Stimulated activated CD4-positive, alpha-beta T cell treated with anti-CD3 and anti-CD28 coated beads, Interleukin-2, amount 100 ng/mL, for 48 hours (primary cell): Measurements from ENCODE around the gene KBTBD13.
A peak's percentile ranks its signal among the peaks of the same experiment; 100 is the strongest.
"Not testable (repeated sequence)": the region's sequence is repeated elsewhere in the genome, so short reads cannot be mapped to it uniquely, and the experiment has no call there.

ENCODE experiments used
- DNase-seq, 2 donors: peaks; one replicate each; pipeline ENCODE4 v3.0.0-alpha.2; 2020

The KBTBD13 gene

GRCh38 chr15:65071381-65071811 is 5.2 kb upstream of the KBTBD13 start:
- no peak for DNase-seq

- no peak for DNase-seq
Measured at GRCh38 chr15:65072027-65072426, 4.5 kb upstream of the KBTBD13 start.

DNA sequence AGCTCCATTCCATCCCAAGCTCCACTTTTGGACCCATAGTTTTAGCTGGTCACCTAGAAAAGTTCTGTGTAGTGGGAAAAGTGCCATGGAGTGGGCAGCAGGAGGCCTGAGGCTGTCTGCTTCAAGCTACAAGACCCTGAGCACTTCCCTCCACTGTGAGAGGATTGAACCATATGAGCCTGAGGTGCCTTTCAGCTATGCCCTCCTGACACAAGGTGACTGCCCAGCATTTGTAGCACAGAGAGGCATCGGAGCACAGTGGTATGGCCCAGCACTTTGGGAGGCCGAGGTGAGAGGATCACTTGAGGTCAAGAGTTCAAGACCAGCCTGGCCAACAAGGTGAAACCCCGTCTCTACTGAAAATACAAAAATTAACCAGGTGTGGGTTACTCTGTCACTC is 3.9 kb upstream of the KBTBD13 start:
- DNase-seq = no peak

- DNase-seq = not testable (repeated sequence)
Measured at GRCh38 chr15:65074946-65075345, 1.6 kb upstream of the KBTBD13 start.

DNA sequence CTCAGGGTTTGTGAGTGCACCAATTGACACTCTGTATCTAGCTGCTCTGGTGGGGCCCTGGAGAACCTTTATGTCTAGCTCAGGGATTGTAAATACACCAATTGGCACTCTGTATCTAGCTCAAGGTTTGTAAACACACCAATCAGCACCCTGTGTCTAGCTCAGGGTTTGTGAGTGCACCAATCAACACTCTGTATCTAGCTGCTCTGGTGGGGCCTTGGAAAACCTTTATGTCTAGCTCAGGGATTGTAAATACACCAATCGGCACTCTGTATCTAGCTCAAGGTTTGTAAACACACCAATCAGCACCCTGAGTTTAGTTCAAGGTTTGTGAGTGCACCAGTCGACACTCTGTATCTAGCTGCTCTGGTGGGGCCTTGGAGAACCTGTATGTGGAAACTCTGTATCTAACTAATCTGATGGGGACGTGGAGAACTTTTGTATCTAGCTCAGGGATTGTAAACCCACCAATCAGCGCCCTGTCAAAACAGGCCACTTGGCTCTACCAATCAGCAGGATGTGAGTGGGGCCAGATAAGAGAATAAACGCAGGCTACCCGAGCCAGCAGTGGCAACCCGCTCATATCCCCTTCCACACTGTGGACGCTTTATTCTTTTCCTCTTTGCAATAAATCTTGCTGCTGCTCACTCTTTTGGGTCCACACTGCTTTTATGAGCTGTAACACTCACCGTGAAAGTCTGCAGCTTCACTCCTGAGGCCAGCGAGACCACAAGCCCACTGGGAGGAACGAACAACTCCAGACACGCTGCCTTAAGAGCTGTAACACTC is 745 bp upstream of the KBTBD13 start:
- DNase-seq = not testable (repeated sequence)

- no peak for DNase-seq
Measured at GRCh38 chr15:65077291-65077980, 890 bp downstream of the KBTBD13 start.

DNA sequence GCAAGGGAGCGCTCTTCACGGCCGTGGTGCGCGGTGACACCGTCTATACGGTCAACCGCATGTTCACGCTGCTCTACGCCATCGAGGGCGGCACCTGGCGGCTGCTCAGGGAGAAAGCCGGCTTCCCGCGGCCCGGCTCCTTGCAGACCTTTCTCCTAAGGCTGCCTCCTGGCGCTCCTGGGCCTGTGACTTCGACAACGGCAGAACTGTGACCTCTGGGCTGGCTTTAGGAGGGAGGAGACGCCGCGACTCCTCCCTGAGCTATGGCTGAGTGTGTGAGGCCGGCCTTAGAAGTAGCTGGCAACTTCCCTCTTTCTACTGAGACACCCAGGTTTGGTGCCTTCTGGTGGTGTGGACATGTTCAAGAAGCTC is 1.4 kb downstream of the KBTBD13 start:
- peak; percentile 48 to 51 for DNase-seq

- DNase-seq = no peak
Measured at GRCh38 chr15:65079580-65079979, 3.0 kb downstream of the KBTBD13 start.

DNA sequence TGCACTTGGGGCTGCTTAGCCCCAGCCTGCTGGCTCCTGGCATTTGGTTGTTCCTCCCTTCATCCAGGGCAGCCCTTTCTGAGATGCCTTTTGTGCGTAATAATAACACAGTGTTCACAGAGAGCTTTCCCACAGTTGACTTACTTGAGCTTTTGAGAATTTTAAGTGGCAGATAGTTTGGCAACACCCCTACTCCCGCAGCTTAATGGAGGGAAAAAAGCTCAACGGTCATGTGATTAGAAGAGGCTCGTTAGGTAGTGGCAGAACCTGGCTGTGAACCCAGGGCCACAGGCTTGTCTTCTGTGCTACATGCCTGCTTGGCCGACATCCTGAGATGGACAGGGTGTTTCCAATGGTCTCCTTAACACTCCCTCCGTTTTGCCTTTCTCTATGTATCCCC is 4.7 kb downstream of the KBTBD13 start:
- DNase-seq = no peak

- peak in 1 of 2 donors; percentile 18 for DNase-seq
Measured at GRCh38 chr15:65081758-65082157, 5.2 kb downstream of the KBTBD13 start.

- peak in 1 of 2 donors; percentile 10 for DNase-seq
Measured at GRCh38 chr15:65082303-65082953, 5.9 kb downstream of the KBTBD13 start.

GRCh38 chr15:65083262-65083701 is 6.7 kb downstream of the KBTBD13 start:
- no peak for DNase-seq

GRCh38 chr15:65084500-65085206 is 8.1 kb downstream of the KBTBD13 start:
- DNase-seq = no peak

- no peak for DNase-seq
Measured at GRCh38 chr15:65085207-65085753, 8.7 kb downstream of the KBTBD13 start.

- no peak for DNase-seq
Measured at GRCh38 chr15:65085990-65086679, 9.6 kb downstream of the KBTBD13 start.

DNA sequence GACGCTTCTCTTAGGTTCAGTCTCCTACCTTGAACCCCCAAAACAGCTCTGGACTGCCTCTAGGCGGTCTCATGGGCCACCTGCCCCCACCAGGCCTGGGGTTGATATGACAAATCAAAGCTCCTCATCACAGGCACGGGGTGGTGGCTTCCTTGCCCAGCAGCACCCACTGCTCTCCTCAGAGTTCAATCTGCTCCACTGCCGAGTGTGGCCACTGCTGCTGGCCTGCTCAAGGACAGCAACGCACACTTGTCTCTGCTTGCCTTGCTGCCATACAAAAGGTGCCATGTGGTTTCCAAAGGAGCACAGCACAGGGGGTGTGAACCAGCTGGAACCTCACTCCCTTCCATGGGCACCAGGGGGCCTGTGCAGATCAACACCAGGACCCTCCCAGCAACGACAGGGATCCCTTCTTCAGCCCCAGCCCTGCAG is 10.2 kb downstream of the KBTBD13 start:
- no peak for DNase-seq

GRCh38 chr15:65087411-65087810 is 10.9 kb downstream of the KBTBD13 start:
- DNase-seq = no peak

DNA sequence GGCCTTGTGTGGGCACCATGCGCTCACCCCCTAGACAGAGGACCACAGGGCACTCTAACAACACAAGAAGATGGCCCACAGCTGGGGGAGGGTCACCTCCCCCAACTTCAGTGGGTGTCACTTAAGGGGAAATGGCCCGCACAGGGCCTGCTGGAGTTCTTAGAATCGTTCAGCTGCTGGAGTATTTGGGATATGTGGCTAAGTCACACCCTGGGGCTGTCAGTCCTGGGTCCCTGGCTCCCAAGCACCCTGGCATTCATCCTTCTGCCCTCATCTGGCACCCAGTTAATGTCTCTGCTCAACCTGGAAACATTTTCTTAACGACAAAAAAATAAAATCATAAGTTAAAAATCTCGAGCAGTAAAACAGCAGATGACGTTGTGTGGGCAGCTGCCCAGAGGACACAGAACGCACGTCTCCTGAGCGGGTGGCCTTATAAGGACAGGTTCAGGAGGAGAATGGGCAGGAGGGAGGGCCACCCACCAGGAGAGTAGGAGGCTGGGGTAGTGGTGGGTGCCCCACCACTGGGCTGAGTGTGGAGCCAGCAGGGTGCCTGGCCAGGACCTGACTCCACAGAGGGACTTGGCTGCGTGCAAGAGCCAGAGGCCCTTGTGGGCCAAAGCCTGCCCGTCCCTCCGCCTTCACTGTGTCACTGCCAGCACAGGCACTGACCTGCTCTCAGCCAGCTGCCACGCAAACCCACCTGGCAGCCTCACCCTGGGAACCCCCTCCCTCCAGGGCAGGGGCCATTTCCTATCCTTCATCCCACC is 11.5 kb downstream of the KBTBD13 start:
- DNase-seq = no peak

- no peak for DNase-seq
Measured at GRCh38 chr15:65088643-65089021, 12.1 kb downstream of the KBTBD13 start.

DNA sequence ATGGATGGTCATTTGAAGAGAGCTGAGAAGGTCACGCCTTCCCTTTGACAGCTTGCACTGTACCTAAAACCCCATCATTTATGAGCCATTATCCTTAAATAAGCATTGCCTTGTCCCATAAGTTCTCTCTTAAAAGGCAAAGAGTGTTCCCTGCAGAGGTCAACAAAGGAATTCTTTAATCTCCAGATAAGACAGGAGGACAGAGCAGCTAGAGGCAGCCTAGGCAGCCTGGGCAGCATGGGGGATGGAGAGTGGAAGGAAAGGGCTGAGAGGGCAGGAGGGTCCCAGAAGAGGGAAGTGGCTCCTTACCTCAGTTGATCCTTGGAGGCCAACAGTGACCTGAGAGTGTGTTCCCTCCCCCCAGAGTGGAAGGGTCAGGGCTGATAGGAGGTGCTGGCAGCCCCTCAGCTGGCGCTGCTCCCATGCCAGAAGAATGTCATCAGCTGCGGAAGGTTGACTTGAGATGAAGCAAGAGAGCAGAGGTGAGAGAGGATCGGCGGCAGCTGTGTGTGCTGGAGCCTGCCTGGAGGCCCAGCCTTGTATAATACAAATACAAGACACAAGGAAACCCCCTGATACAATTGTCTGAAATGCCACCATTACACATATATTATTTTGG is 12.8 kb downstream of the KBTBD13 start:
- DNase-seq = no peak
